NCI-H2029 treated with DMSO at 0.1 percent for 48 hours (cell line): ENCODE measurements around the gene DLGAP1.
"Not testable (repeated sequence)": the region's sequence is repeated elsewhere in the genome, so short reads cannot be mapped to it uniquely, and the experiment has no call there.

Experiments used
- DNase-seq: peaks from one replicate; lab custom pipeline; 2025; lab: John Stamatoyannopoulos, UW

DLGAP1 gene

GRCh38 chr18:3624935-3625741 lies 830.0 kb downstream of the DLGAP1 start:
- DNase-seq: no peak

DNA sequence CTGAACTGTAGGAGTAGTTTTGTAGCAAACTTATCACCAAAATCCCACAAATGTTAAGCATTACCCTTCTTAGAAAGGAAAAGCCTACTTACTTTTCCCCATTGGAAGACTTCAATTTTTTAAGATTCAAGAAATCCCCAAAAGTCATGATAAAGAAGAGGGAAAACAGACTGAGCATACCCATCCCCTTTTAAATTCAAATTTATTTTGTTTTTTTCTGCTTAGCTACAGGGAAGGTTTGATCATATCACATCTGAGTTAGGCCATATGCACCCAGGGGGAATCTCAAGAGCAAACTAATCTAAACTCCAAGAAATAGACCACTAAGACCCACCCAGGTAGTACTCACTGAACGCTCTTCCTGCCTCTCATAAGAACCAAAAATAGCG lies 830.6 kb downstream of the DLGAP1 start:
- DNase-seq: no peak

GRCh38 chr18:3623769-3624545 lies 831.1 kb downstream of the DLGAP1 start:
- DNase-seq: no peak

DNA sequence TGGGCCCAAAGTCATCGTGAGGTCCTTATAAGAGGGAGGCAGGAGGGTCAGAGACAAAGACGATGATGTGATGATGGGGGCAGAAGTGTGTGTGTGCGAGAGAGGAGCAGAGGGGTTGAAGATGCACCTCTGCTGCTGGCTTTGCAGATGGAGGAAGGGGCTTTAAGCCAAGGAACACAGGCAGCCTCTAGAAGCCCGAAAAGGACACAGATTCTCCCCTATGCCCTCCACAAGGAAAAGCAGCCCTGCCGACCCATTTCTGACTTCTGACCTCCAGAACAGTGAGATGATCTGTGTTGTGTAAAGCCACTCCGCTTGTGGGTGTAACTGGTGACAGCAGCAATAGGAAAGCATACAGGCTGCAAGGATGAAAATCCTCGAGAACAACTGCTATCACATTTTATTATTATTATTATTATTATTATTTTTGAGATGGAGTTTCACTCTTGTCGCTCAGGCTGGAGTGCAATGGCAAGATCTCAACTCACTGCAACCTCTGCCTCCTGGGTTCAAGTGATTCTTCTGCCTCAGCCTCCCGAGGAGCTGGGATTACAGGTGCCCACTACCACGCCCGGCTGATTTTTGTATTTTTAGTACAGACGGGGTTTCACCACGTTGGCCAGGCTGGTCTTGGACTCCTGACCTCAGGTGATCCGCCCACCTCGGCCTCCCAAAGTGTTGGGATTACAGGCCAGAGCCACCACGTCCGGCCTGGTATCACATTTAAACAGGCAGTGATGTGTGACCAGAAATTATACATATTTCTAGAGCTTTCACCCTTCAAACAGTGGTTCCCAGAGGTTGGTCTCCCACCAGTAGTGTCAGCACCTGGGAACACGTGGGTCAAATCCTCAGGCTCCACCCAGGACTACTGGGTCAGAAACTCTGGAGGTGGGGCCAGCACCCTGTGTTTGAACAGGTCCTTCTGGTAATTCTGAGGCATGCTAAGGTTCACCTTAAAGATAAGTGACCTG lies 834.7 kb downstream of the DLGAP1 start:
- no peak for DNase-seq

- DNase-seq: no peak
Measured at GRCh38 chr18:3619746-3620145, 835.4 kb downstream of the DLGAP1 start.

DNA sequence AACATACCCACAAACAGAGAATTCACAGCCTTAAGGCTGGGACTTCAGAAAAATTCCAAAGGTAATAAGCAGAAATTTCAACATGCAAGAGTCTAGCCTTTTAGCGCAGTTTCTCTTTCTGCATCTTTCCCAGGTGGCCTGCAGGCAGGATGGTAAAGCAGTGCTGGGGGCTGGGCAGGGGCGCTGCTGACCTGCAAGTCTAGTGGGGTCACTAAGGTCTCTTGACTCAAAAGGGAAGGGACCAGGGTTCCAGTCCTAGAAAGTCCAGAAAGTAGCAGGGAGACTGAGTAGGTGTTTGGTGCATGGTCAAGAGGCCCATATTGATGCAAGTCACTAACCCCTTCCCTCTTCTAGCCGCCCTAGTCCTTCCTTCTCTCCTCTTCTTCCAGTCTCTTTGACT lies 835.9 kb downstream of the DLGAP1 start:
- DNase-seq: no peak

- DNase-seq: no peak
Measured at GRCh38 chr18:3616744-3617143, 838.4 kb downstream of the DLGAP1 start.

GRCh38 chr18:3616142-3616541 lies 839.0 kb downstream of the DLGAP1 start:
- DNase-seq: no peak

DNA sequence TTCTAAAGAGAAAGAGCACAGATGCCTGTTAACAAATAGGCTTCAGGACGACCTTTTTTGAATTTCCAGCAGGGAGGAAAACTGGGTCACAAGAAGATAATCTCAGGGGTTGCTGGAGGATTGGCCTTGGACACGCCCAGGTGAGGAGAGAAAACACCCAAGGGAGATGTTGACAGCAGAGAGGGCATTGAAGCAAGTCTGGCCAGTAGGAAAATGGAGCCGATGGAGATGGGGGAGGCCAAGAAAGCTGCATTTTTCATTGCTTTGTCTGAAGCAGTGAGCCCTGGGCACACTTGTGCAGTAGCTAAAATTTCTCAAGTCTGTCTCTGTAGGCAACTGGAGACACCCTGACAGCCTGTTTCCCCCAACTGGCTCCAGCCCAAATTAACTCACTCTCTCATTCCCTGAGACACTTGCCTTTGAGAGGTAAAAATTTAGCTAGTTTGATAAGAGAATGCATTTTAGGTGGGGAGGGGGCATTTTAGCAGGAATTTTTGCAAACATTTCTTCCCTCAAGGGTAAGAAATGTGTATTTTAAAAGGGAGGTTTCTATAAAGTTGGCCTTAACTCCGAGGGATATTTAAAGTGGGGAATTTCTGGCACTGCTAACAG lies 839.6 kb downstream of the DLGAP1 start:
- DNase-seq: no peak

DNA sequence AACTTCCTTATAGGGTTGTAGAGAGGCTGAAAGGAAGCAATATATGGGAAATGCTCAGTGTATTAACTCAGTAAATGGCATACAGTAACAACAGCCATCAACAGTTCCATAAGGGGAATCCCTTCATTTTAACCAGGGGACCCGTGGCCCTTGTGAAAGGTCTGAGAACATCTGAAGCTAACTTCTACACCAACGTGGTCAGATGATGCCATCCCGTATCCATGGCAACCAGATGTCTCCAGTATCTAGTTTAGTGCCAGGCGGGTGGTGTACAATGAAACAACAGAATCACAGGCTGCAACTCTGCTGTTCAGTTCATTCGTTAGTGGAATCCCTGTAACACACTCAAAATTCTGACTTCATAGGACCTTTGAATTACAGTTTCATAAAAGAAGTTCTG lies 842.8 kb downstream of the DLGAP1 start:
- DNase-seq: no peak

- DNase-seq: no peak
Measured at GRCh38 chr18:3611313-3612090, 843.6 kb downstream of the DLGAP1 start.

DNA sequence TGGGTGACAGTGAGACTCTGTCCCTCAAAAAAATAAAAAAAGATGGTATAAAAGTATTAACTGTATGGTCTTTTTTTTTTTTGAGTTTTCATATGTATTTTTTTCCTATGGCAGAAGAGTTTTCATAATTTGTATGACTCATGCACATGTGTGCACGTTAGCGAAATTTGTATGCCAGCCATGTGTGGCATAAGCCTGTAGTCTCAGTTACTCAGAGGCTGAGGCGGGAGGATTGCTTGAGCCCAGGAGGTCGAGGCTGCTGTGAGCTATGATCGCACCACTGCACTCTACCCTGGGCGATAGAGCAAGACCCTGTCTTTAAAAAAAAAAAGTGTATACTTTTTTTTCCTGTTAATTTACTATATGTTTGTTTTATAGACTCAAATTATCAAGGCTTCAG lies 844.3 kb downstream of the DLGAP1 start:
- DNase-seq: no peak

- no peak for DNase-seq
Measured at GRCh38 chr18:3610188-3610708, 844.9 kb downstream of the DLGAP1 start.

DNA sequence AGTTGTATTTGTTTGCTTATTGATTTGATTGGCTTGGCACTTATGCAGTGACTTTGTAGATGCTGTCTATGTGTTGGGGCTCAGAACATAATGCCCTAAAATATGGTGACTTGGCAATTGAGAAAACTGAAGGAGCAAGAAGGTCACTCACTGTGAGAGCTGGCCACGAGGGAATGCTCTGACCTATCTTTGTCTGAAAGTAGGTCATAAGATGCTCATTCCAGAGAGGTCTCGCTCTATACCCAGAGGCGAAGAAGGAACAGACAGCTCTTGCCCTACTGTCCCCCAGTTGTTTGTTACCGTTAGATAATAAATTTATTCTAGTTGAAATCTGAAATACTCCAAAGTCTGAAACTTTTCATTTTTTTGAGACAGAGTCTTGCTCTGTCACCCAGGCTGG lies 846.6 kb downstream of the DLGAP1 start:
- DNase-seq: no peak

DNA sequence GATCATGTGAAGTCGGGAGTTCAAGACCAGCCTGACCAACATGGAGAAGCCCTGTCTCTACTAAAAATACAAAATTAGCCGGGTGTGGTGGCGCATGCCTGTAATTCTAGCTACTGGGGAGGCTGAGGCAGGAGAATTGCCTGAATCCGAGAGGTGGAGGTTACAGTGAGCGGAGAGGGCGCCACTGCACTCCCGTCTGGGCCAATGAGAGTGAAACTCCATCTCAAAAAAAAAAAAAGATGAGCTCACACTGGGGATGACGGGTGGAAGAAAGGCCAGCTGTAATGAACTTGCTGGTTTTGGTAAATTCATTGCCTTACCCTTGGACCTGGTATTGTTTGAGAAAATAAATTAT lies 847.0 kb downstream of the DLGAP1 start:
- DNase-seq: not testable (repeated sequence)

DNA sequence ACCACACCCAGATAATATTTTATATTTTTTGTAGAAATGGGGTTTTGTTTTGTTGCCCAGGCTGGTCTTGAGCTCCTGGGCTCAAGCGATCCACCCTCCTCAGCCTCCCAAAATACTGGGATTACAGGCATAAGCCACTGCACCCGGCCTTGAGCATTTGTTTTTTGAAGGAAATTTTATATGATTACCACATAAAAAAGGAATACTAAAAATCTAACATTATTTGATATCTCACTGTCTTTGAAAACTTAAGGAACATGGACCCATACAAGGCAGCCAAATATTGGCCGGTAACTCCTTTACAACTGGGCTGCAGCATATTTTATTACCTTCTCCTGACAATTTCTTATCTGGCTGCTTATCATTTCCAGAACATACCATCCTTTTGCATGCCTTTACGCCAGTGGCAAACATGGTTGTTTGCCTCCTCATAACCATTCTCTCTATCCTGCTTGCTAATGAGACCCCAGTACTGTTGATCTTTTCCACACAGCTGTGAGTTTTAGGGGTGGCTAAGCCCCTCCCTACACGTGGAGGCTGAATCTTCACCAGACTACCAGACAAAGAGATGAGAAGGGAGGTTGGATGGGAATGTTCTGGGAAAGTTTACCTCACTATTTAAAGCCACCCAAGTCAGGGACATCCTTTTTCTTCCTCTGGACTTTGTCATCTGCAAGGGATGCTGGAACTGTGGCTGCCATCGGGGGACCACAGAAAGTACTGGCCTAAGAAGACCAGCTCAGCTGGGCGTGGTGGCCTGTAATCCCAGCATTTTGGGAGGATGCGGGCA lies 847.6 kb downstream of the DLGAP1 start:
- no peak for DNase-seq

GRCh38 chr18:3606863-3607262 lies 848.2 kb downstream of the DLGAP1 start:
- not testable (repeated sequence) for DNase-seq

GRCh38 chr18:3605954-3606443 lies 849.1 kb downstream of the DLGAP1 start:
- no peak for DNase-seq

DNA sequence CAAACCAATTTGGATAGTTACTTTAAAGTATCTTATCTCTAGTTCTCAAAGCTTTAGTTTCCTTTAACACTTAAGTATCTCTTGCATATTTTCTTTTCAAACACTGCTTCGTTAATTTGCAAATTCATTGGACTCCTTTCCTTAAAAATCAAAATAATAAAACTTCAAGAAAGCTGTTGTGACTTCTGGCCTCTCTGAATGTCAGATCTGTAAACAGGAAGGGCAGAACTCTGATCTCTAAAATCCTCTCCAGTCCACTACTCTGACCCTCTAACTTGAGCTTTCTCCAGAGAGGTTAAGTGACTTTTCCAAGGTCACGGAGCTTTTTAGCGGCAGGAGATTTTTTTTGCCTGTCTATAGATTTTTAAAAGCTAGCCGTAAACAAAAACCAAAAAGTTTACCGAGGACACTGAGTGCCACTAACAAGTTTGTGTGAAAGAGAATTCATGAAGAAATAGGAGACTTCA lies 849.6 kb downstream of the DLGAP1 start:
- DNase-seq: no peak
